GM12864 (cell line): ENCODE data around the gene CFAP69.
A peak's percentile ranks its signal among the peaks of the same experiment; 100 is the strongest.

Experiments
- DNase-seq: peaks from one replicate; pipeline ENCODE4 v3.0.0-alpha.2; 2011; ENCODE audit warnings: low read depth
- H3K4me3 ChIP-seq: 2 replicates; pipeline ENCODE4 v1.5.1; 2011; ENCODE audit warnings: mild to moderate bottlenecking, low read depth, low read length, control low read depth
- CTCF ChIP-seq: IDR thresholded peaks from 2 replicates; pipeline ENCODE4 v1.5.1; 2011; ENCODE audit warnings: low read depth, mild to moderate bottlenecking, moderate library complexity, low read length, control low read depth, inconsistent platforms; ENCODE audit errors: missing control alignments

CFAP69 gene

GRCh38 chr7:90311175-90311574 is 66.2 kb downstream of the CFAP69 start:
- H3K4me3 ChIP-seq: no peak overlapping the region
- no peak for TF ChIP-seq CTCF
- no peak for DNase-seq

- H3K4me3 ChIP-seq: no peak overlapping the region
- DNase-seq: no peak
- TF ChIP-seq CTCF: peak; percentile 38
Measured at GRCh38 chr7:90312745-90313144, 67.8 kb downstream of the CFAP69 start.

- H3K4me3 ChIP-seq: no peak overlapping the region
- no peak for TF ChIP-seq CTCF
- no peak for DNase-seq
Measured at GRCh38 chr7:90313907-90314306, 68.9 kb downstream of the CFAP69 start.

DNA sequence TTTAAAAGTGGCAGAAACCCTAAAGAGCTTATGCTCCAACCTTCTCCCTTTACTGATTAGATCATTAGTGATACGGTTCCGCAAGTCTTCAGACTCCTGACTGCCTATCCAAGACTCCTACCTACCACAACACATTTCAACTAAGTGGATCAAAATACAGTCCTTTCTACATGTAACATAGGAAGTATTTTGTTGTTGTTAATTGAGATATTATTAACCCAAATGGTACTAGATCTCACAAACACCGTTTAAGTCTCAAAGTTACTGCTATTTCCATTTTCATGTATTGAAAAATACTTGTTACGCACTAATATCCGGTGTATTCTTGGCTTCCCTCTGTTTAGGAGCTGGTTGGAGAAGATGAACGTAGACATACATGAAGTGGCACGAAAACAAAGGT is 75.0 kb downstream of the CFAP69 start:
- DNase-seq: no peak
- no peak overlapping the region for H3K4me3 ChIP-seq
- no peak for TF ChIP-seq CTCF

DNA sequence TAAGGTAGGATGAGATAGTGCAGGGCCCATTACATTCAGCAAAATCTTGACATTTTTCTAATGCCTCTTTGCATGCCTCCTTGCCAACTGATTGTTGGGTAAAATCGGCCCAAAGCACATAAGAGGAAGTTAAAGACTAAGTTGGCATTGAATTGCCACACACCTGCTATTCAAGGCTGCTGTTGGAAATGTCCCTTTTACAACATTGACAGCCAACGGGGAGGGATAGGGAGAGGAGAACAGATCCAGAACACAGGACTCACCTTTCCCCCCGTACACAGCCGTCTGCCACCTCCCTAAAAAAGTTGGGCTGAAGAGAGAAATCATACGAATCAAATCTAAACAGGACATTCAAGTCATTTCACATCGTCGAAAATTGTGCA is 75.4 kb downstream of the CFAP69 start:
- no peak overlapping the region for H3K4me3 ChIP-seq

GRCh38 chr7:90320801-90321494 is 76.0 kb downstream of the CFAP69 start, which contains the start of gene FAM237B:
Gene FAM237B, minus strand, starts transcription at chr7:90321304. Its CDS starts 1,556 bp downstream, at chr7:90319748.
- H3K4me3 ChIP-seq: no peak within 1 kb of the TSS
- DNase-seq: no peak
- TF ChIP-seq CTCF: no peak

More for the DNA sequence above, 75.4 kb downstream of the CFAP69 start:
- no peak for DNase-seq
- TF ChIP-seq CTCF: no peak

- TF ChIP-seq CTCF: no peak
- H3K4me3 ChIP-seq: no peak overlapping the region
- DNase-seq: no peak
Measured at GRCh38 chr7:90322837-90323236, 77.9 kb downstream of the CFAP69 start.
